Natural killer cell (primary cell): ENCODE data around the gene CLEC4D. TPM values are rescaled to one million over a fixed set of nuclear protein-coding genes. Genes with fewer than 3 reads are reported as not detected.

Source experiments
- ATAC-seq, 3 donors: fragments of 150-1000 bp in 2 of 3; fragments of 200-7000 bp in 1 of 3; cut with Tn5 transposase; 1 replicate in 1 of 3; 2 replicates in 2 of 3; pipeline ENCODE4 v1.10.0; 2021; ENCODE audit warnings: mild to moderate bottlenecking in 2 of 3, moderate library complexity in 2 of 3
- DNase-seq, 2 donors: peaks; one replicate each; pipeline versions ENCODE4 v3.0.0 to v3.0.0-alpha.2; 2013 to 2021; ENCODE audit warnings: mixed read lengths in 1 of 2
- H3K27ac ChIP-seq: one replicate; pipeline ENCODE4 v1.5.1; 2013; ENCODE audit warnings: mild to moderate bottlenecking, low read length
- H3K27me3 ChIP-seq: one replicate; pipeline ENCODE4 v1.6.1; 2013; ENCODE audit warnings: low read length; ENCODE audit not compliant: control insufficient read depth, insufficient read depth
- H3K36me3 ChIP-seq: one replicate; pipeline ENCODE4 v1.6.1; 2013; ENCODE audit warnings: low read length; ENCODE audit not compliant: control insufficient read depth, insufficient read depth
- H3K4me1 ChIP-seq: one replicate; pipeline ENCODE4 v1.6.1; 2013; ENCODE audit warnings: low read length; ENCODE audit not compliant: control insufficient read depth, insufficient read depth
- H3K4me3 ChIP-seq: one replicate; pipeline ENCODE4 v1.5.1; 2013; ENCODE audit warnings: low read length
- H3K9me3 ChIP-seq: one replicate; pipeline ENCODE4 v1.6.1; 2013; ENCODE audit warnings: low read length; ENCODE audit not compliant: control insufficient read depth, insufficient read depth
- H3K27ac Mint-ChIP-seq, 2 donors: one replicate each; pipeline ENCODE4 v1.8.0; 2022; ENCODE audit warnings: mild to moderate bottlenecking in 2 of 2, mixed read lengths in 2 of 2, moderate library complexity in 1 of 2
- H3K27me3 Mint-ChIP-seq, 2 donors: one replicate each; pipeline ENCODE4 v1.8.0; 2022; ENCODE audit warnings: low read depth in 2 of 2, mixed read lengths in 2 of 2
- H3K36me3 Mint-ChIP-seq: one replicate; pipeline ENCODE4 v1.8.0; 2022; ENCODE audit warnings: mixed read lengths
- H3K4me1 Mint-ChIP-seq, 2 donors: one replicate each; pipeline ENCODE4 v1.8.0; 2022; ENCODE audit warnings: mixed read lengths in 2 of 2
- H3K4me3 Mint-ChIP-seq: one replicate; pipeline ENCODE4 v1.8.0; 2022; ENCODE audit warnings: mild to moderate bottlenecking, moderate library complexity, mixed read lengths
- H3K9me3 Mint-ChIP-seq, 2 donors: one replicate each; pipeline ENCODE4 v1.8.0; 2022; ENCODE audit warnings: mixed read lengths in 2 of 2
- CTCF ChIP-seq: fragments of 200-600 bp; IDR thresholded peaks from one replicate; pipeline ENCODE4 v1.8.0; 2022; ENCODE audit warnings: antibody characterized with exemption
- intact Hi-C: fragments of 100-400 bp; cut with micrococcal nuclease; formaldehyde crosslinking; loops from one replicate; pipeline ENCODE4 v1.14.2; 2022
- total RNA-seq, 4 donors: library from RNA; stranded (reverse); fragments of 120-200 nt in 1 of 4; gene quantifications; one replicate each; pipeline versions ENCODE4 v1.2.3 to v1.2.4, GENCODE V29; 2013 to 2022

CLEC4D gene
- total RNA-seq, 3 donors from 2014 or later (not counting 1 experiment from before 2014, with no cell fraction given): 0.50 to 1.7 TPM; not detected in 1

- TF ChIP-seq CTCF: no peak
- DNase-seq (no peak), ATAC-seq (no peak)
- Histone ChIP-seq H3K4me3 (no peak overlapping the region), H3K27ac (no peak overlapping the region), H3K27me3 (no peaks in the 10 kb centered on the region), H3K36me3 (no peaks in the 10 kb centered on the region), H3K4me1 (no peaks in the 10 kb centered on the region), H3K9me3 (peaks cover 14% of the 10 kb centered on the region)
- H3K27ac Mint-ChIP-seq: no peak overlapping the region
- peaks cover under 1 to 6% of the 10 kb centered on the region in 2 donors for H3K27me3 Mint-ChIP-seq
- H3K9me3 Mint-ChIP-seq: peaks cover 2 to 3% of the 10 kb centered on the region in 2 donors
- H3K4me1 Mint-ChIP-seq: no peaks in the 10 kb centered on the region
- intact Hi-C loops: no loop called here
- no peak overlapping the region for H3K4me3 Mint-ChIP-seq
- H3K36me3 Mint-ChIP-seq: no peaks in the 10 kb centered on the region
These were observed 53.2 kb downstream of the CLEC4D start for GRCh38 chr12:8566525-8566924.

Other genes with a start within 250 kb of the CLEC4D start
- not detected for gene CLEC6A, start 57.5 kb upstream of the CLEC4D start, total RNA-seq
- gene CLEC4E, start 27.4 kb downstream of the CLEC4D start, total RNA-seq: 1 to 10 TPM in 2 of 3 donors, not detected in 1; 3.3 to 9.1 TPM
- gene AICDA, start 99.4 kb downstream of the CLEC4D start, total RNA-seq: not detected
- gene MFAP5, start 149.3 kb downstream of the CLEC4D start, total RNA-seq: not detected
- 10 to 100 TPM; 13.7 to 16.3 (median 15.4) TPM for gene RIMKLB, start 184.5 kb downstream of the CLEC4D start, total RNA-seq